K562 (cell line): ENCODE data around the gene SYNGR1. TPM values are rescaled to one million over a fixed set of nuclear protein-coding genes. Genes with fewer than 3 reads are reported as not detected.

ENCODE experiments used
- ATAC-seq: fragments of 200-7000 bp; cut with Tn5 transposase; 3 replicates; pipeline ENCODE4 v1.9.1; 2020; ENCODE audit warnings: moderate library complexity
- BruUV-seq: library from RNA; stranded (reverse); fragments of 400-500 nt; replicated peaks from 2 replicates; lab custom pipeline; 2021; lab: Mats Ljungman, UMichigan
- CTCF ChIA-PET: fragments of 300-600 bp; formaldehyde crosslinking; extraction: SDS; loops from one replicate; lab custom pipeline; 2021; ENCODE audit warnings: low intra/inter-chr PET ratio; lab: Yijun Ruan, JAX
- POLR2A ChIA-PET: fragments of 300-600, 350-650 bp; sonication (Branson Sonifier 250); formaldehyde crosslinking; extraction: SDS; loops from one replicate; lab custom pipeline; 2021; ENCODE audit warnings: antibody characterized with exemption, inconsistent platforms; lab: Yijun Ruan, JAX
- DNase-seq, 4 experiments: peaks; one replicate each; pipeline versions ENCODE4 v3.0.0 to v3.0.0-alpha.2; 2011 to 2018; ENCODE audit warnings: low spot score in 3 of 4, mixed read lengths in 3 of 4; ENCODE audit errors: extremely low read depth in 1 of 4
- FAIRE-seq: peaks from 2 replicates; lab custom pipeline; 2011; peaks lifted over from hg19 to GRCh38; lab: Jason Lieb, UNC
- H2AFZ ChIP-seq: 2 replicates; pipeline ENCODE4 v1.6.0; 2011; ENCODE audit warnings: low read depth, low read length, control low read depth, inconsistent platforms
- H3K27ac ChIP-seq: fragments of 200-600 bp; 3 replicates; pipeline ENCODE4 v1.8.0; 2011; ENCODE audit warnings: low read depth, mild to moderate bottlenecking, control low read depth, inconsistent platforms, low read length, moderate library complexity, mixed read lengths; ENCODE audit errors: extremely low read depth
- H3K27me3 ChIP-seq, 2 experiments: fragments of 300-600 bp in 1 of 2; 2 replicates in 1 of 2; 3 replicates in 1 of 2; pipeline versions ENCODE4 v1.6.0 to v1.8.0; 2011; ENCODE audit warnings: inconsistent platforms in 2 of 2, low read length in 2 of 2, mild to moderate bottlenecking in 1 of 2, mixed read lengths in 1 of 2, moderate library complexity in 1 of 2; ENCODE audit not compliant: control insufficient read depth in 2 of 2, insufficient read depth in 2 of 2
- H3K36me3 ChIP-seq: fragments of 300-600 bp; 3 replicates; pipeline ENCODE4 v1.8.0; 2011; ENCODE audit warnings: mild to moderate bottlenecking, low read length, inconsistent platforms; ENCODE audit not compliant: control insufficient read depth, insufficient read depth
- H3K4me1 ChIP-seq, 2 experiments: fragments of 200-600 bp in 1 of 2; replicated peaks in 1 of 2; 2 replicates in 1 of 2; 3 replicates in 1 of 2; pipeline versions ENCODE4 v1.5.1 to v1.8.0; 2011; ENCODE audit warnings: inconsistent platforms in 2 of 2, low read length in 2 of 2, mild to moderate bottlenecking in 1 of 2, mixed read lengths in 1 of 2, moderate library complexity in 1 of 2; ENCODE audit not compliant: control insufficient read depth in 2 of 2, insufficient read depth in 2 of 2
- H3K4me2 ChIP-seq: 2 replicates; pipeline ENCODE4 v1.6.1; 2011; ENCODE audit warnings: low read length, control low read depth, inconsistent platforms, mixed read lengths; ENCODE audit not compliant: insufficient read depth
- H3K4me3 ChIP-seq: fragments of 200-600 bp; sonication (generic), shearing (Covaris generic); 2 replicates; pipeline ENCODE4 v1.5.1; 2016; ENCODE audit warnings: control low read depth, inconsistent platforms
- H3K79me2 ChIP-seq: fragments of 200-600 bp; 3 replicates; pipeline ENCODE4 v1.8.0; 2011; ENCODE audit warnings: low read length, inconsistent platforms; ENCODE audit not compliant: control insufficient read depth, insufficient read depth
- H3K9ac ChIP-seq, 2 experiments: 2 replicates each; pipeline versions ENCODE4 v1.6.0 to v1.6.1; 2011; ENCODE audit warnings: low read depth in 2 of 2, low read length in 2 of 2, control low read depth in 1 of 2, inconsistent platforms in 1 of 2, mild to moderate bottlenecking in 1 of 2, mixed read lengths in 1 of 2; ENCODE audit not compliant: insufficient read depth in 1 of 2
- H3K9me1 ChIP-seq: one replicate; pipeline ENCODE4 v1.6.0; 2011; ENCODE audit warnings: inconsistent platforms, mild to moderate bottlenecking, low read length, moderate library complexity; ENCODE audit not compliant: control insufficient read depth, insufficient read depth
- H3K9me3 ChIP-seq: replicated peaks from 2 replicates; pipeline ENCODE4 v1.5.1; 2011; ENCODE audit warnings: low read depth, low read length, inconsistent platforms; ENCODE audit not compliant: control insufficient read depth, insufficient read depth
- H4K20me1 ChIP-seq: replicated peaks from 2 replicates; pipeline ENCODE4 v1.6.1; 2011; ENCODE audit warnings: low read length, inconsistent platforms, mixed read lengths; ENCODE audit not compliant: control insufficient read depth, insufficient read depth
- CREB5 ChIP-seq: fragments of 250-450 bp; sonication (Bioruptor Pico); IDR thresholded peaks from 2 replicates; pipeline ENCODE4 v1.5.0; 2020; ENCODE audit warnings: mild to moderate bottlenecking
- HDAC2 ChIP-seq: fragments of 450-650 bp; IDR thresholded peaks from 2 replicates; pipeline ENCODE4 v1.6.1; 2016; ENCODE audit warnings: mild to moderate bottlenecking
- HMG20B ChIP-seq: fragments of 250-450 bp; sonication (Bioruptor Pico); IDR thresholded peaks from 2 replicates; pipeline ENCODE4 v1.5.0; 2021; ENCODE audit warnings: mild to moderate bottlenecking
- MAFK ChIP-seq: IDR thresholded peaks from 2 replicates; pipeline ENCODE4 v1.6.1; 2011; ENCODE audit warnings: low read length, improper control_type of control experiment
- MED1 ChIP-seq: sonication (generic); formaldehyde crosslinking; IDR thresholded peaks from 2 replicates; pipeline ENCODE4 v1.8.1; 2023; ENCODE audit warnings: missing genetic modification reagents, borderline replicate concordance
- NKRF ChIP-seq: fragments of 450-650 bp; IDR thresholded peaks from 2 replicates; pipeline ENCODE4 v1.6.1; 2016; ENCODE audit warnings: borderline replicate concordance
- NR1H2 ChIP-seq: sonication (generic); formaldehyde crosslinking; IDR thresholded peaks from 2 replicates; pipeline ENCODE4 v1.4.0; 2020; ENCODE audit warnings: mild to moderate bottlenecking, missing genetic modification reagents
- POLR3A ChIP-seq: IDR thresholded peaks from 2 replicates; pipeline ENCODE4 v1.6.1; 2011; ENCODE audit warnings: borderline replicate concordance, mild to moderate bottlenecking, moderate library complexity; ENCODE audit not compliant: insufficient read length, insufficient read depth; ENCODE audit errors: extremely low read depth
- RAD21 ChIP-seq, 2 experiments: fragments of 250-450 bp in 1 of 2; fragments of 450-650 bp in 1 of 2; sonication (Bioruptor Pico) in 1 of 2; formaldehyde crosslinking in 1 of 2; IDR thresholded peaks in 1 of 2; conservative IDR thresholded peaks in 1 of 2; 2 replicates each; pipeline versions ENCODE4 v1.4.0 to v1.8.0; 2020 to 2022; ENCODE audit warnings: mild to moderate bottlenecking in 2 of 2, moderate library complexity in 1 of 2
- RNF2 ChIP-seq: sonication (generic); IDR thresholded peaks from 2 replicates; pipeline ENCODE4 v1.6.1; 2016
- TBP ChIP-seq: optimal IDR thresholded peaks from 2 replicates; pipeline ENCODE3; 2011; ENCODE audit warnings: low read depth, low read length, improper control_type of control experiment
- THAP12 ChIP-seq: fragments of 250-450 bp; sonication (Bioruptor Pico); IDR thresholded peaks from 2 replicates; pipeline ENCODE4 v1.9.0; 2021; ENCODE audit warnings: mild to moderate bottlenecking, inconsistent platforms
- U2AF2 ChIP-seq: fragments of 200-400 bp; formaldehyde crosslinking; optimal IDR thresholded peaks from 2 replicates; pipeline ENCODE3; 2017; ENCODE audit warnings: low read depth, mild to moderate bottlenecking, low read length
- ZBTB1 ChIP-seq: sonication (generic); formaldehyde crosslinking; IDR thresholded peaks from 2 replicates; pipeline ENCODE4 v1.8.1; 2023; ENCODE audit warnings: missing genetic modification reagents, low read depth, mild to moderate bottlenecking, borderline replicate concordance
- ZNF124 ChIP-seq: sonication (generic); formaldehyde crosslinking; IDR thresholded peaks from 2 replicates; pipeline ENCODE4 v1.8.1; 2022; ENCODE audit warnings: missing genetic modification reagents
- ZNF253 ChIP-seq: fragments of 250-450 bp; sonication (Bioruptor Pico); conservative IDR thresholded peaks from 2 replicates; pipeline ENCODE4 v1.6.1; 2021; ENCODE audit warnings: mild to moderate bottlenecking
- ZNF507 ChIP-seq: conservative IDR thresholded peaks from 2 replicates; pipeline ENCODE4 v1.6.1; 2017; ENCODE audit warnings: missing genetic modification characterization, missing compliant biosample characterization
- ZNF644 ChIP-seq: fragments of 200-800 bp; sonication (Bioruptor generic); IDR thresholded peaks from 2 replicates; pipeline ENCODE4 v1.6.1; 2016; ENCODE audit warnings: low read depth, missing genetic modification characterization, missing compliant biosample characterization
- WGBS: fragments of 100-300 bp; shearing (Covaris generic); methylation state at CpG from one replicate; pipeline ENCODE4 v1.1.6; 2016; ENCODE audit warnings: low coverage, mixed read lengths; ENCODE audit not compliant: insufficient coverage; ENCODE audit errors: missing lambda C conversion rate; 5-methylcytosine and 5-hydroxymethylcytosine counted together
- in situ Hi-C: fragments of 300-500 bp; cut with MboI; formaldehyde crosslinking; loops from 4 replicates; pipeline ENCODE4 v1.15.0; 2018; ENCODE audit warnings: inconsistent platforms, mixed read lengths
- intact Hi-C: fragments of 100-400 bp; cut with micrococcal nuclease; formaldehyde crosslinking; loops from 2 replicates; pipeline ENCODE4 v1.14.2; 2022
- polyA plus RNA-seq, 8 experiments: library from polyadenylated mRNA; depleted of rRNA in 4 of 8; stranded (reverse) in 5 of 8; unstranded in 3 of 8; fragments of >200 nt; fragmentation: Nextera tagmentation in 2 of 8; fragmentation: Illumina TruSeq in 1 of 8; extraction: Ambion mirVana in 2 of 8; extraction: Trizol in 1 of 8; gene quantifications; 2 replicates each; pipeline versions ENCODE4 v1.2.1 to v1.2.3, GENCODE V29; 2011 to 2014; ENCODE audit warnings: inconsistent platforms in 1 of 8, missing spikeins in 1 of 8
- total RNA-seq, 7 experiments: library from RNA; depleted of rRNA in 6 of 7; stranded (reverse); fragments of >200 nt in 6 of 7; fragmentation: Illumina TruSeq in 2 of 7; extraction: Trizol in 2 of 7; gene quantifications; 2 replicates each; pipeline versions ENCODE4 v1.2.1 to v1.2.3, GENCODE V29; 2011 to 2021; ENCODE audit warnings: low replicate concordance in 1 of 7

The SYNGR1 gene
- total and polyA plus RNA-seq, 9 of the 15 experiments (the other 6 are each of a cell fraction or from before 2014, with no cell fraction given): 1.8 to 15.9 (median 5.5) TPM

DNA sequence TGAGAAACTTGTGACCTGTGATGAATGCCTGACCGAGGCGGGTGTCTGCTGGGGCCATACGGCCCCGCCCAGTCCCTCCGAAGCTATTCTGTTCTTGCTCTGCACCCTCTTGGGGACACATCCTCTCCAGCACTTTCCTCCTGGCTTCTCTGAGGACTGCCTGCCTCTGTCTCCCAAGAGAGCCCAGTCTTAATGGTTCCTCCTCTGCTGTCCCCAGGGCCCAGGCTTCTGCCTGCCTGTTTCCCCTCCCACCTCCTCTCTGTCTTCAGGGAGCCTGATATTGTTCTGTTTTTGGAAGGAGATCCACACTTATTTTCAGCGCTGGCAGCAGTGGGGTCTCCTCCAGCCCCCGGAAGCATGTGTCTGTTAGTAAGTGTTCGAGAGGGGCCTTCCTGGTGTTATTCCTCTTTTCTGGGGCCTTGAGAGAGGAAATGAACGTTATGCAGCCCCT, 18.7 kb downstream of the SYNGR1 start:
- H3K9ac ChIP-seq: no peak overlapping the region; a peak in 1 of 4 replicates
- POLR2A ChIA-PET: interaction anchor here (1.2 kb wide), 1 partner anchor 9 kb away, joined by 4 read pairs; no protein-coding TSS in a partner anchor
- H3K79me2 ChIP-seq: no peaks in the 10 kb centered on the region
- no peak overlapping the region for H3K4me3 ChIP-seq
- ATAC-seq (no peak), DNase-seq (no peak), FAIRE-seq (no peak)
- H3K4me1 ChIP-seq: peaks cover 11 to 16% of the 10 kb centered on the region in 2 experiments; a peak in 4 of 5 replicates
- H3K27me3 ChIP-seq: no peaks in the 10 kb centered on the region
- no peaks in the 10 kb centered on the region for H4K20me1 ChIP-seq
- in situ Hi-C loops: no loop called here
- BruUV-seq: no TSS peak
- H3K9me3 ChIP-seq: no peaks in the 10 kb centered on the region; the same call in 1 of the 2 replicates
- no peak overlapping the region for H3K27ac ChIP-seq
- 66% methylated on average over 9 of the region's 9 CpGs for WGBS
- no peak overlapping the region for H3K4me2 ChIP-seq
- no peaks in the 10 kb centered on the region for H3K36me3 ChIP-seq
- TF ChIP-seq CREB5 (CRISPR knock-in tag) (no peak), NKRF (no peak), NR1H2 (CRISPR knock-in tag) (no peak), POLR3A (no peak), U2AF2 (no peak), MAFK (no peak), ZNF253 (CRISPR knock-in tag) (no peak), RNF2 (no peak), HMG20B (CRISPR knock-in tag) (no peak), TBP (no peak), MED1 (CRISPR knock-in tag) (no peak), ZNF124 (CRISPR knock-in tag) (no peak), ZNF507 (tag) (no peak), ZNF644 (tag) (no peak), RAD21 (CRISPR knock-in tag; conservative IDR thresholded peaks at IDR 0.05 in 1 of 2, IDR thresholded peaks at IDR 0.05 in 1 of 2) (no peak), THAP12 (CRISPR knock-in tag) (no peak), ZBTB1 (CRISPR knock-in tag) (no peak), HDAC2 (no peak)
- CTCF ChIA-PET: no interaction called here
- no peaks in the 10 kb centered on the region for H3K9me1 ChIP-seq
- intact Hi-C loops: no loop called here
- no peak overlapping the region for H2AFZ ChIP-seq
